Nephron (organoid): ENCODE data around the gene SLC13A4.

Source experiments
- H3K27ac Mint-ChIP-seq, 3 experiments: 2 replicates each; pipeline ENCODE4 v1.8.0; 2020; ENCODE audit warnings: mixed read lengths in 3 of 3, mild to moderate bottlenecking in 2 of 3, moderate library complexity in 1 of 3
- H3K27me3 Mint-ChIP-seq: 2 replicates; pipeline ENCODE4 v1.8.0; 2021; ENCODE audit warnings: low read depth, mild to moderate bottlenecking, moderate library complexity, mixed read lengths
- H3K36me3 Mint-ChIP-seq: 2 replicates; pipeline ENCODE4 v1.8.0; 2020; ENCODE audit warnings: low read depth, mixed read lengths
- H3K4me1 Mint-ChIP-seq: 2 replicates; pipeline ENCODE4 v1.8.0; 2020; ENCODE audit warnings: mixed read lengths
- H3K4me3 Mint-ChIP-seq, 3 experiments: 2 replicates each; pipeline ENCODE4 v1.8.0; 2020; ENCODE audit warnings: mild to moderate bottlenecking in 3 of 3, mixed read lengths in 3 of 3, moderate library complexity in 2 of 3
- H3K9me3 Mint-ChIP-seq: 2 replicates; pipeline ENCODE4 v1.8.0; 2020; ENCODE audit warnings: mixed read lengths
- TF ChIP-seq, protein P1 (sequence below), 3 experiments: fragments of 200-600 bp; sonication (generic); IDR thresholded peaks; one replicate each; pipeline ENCODE4 v1.5.0; 2021; ENCODE audit warnings: antibody characterized with exemption in 3 of 3; ENCODE audit not compliant: unreplicated experiment in 3 of 3

SLC13A4 gene

DNA sequence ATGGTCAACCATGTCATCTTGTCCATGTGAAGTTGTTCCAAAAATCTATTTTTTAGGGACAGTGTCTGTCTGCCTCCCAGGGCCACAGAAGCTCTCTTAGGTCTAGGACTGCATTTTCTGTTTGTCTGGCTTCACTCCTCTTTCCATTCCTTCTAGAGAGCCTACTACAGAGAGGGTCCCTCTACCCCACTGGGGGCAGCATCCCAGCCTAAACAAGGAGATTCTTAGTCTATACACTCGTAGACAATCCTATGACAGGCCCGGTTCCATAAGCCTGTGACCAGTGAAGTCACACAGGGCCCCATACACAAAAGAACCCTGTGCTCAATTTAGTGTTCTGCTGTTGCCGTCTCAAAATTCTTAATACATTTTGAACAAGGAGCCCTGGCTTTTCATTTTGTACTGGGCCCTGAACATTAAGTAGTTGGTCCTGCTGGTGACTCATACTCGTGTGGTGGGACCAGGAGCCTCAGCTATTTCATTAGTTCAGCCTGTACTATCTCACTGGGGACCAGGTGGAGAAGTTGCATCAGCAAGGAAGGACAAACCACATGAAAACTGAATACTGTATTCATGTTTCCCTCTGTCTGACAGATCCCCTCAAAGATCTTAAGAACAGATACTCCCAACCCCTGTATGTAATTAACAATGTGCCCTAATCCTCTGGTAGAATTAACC lies 44.1 kb upstream of the SLC13A4 start:
- peaks cover 3% of the 10 kb centered on the region for H3K27me3 Mint-ChIP-seq
- peak overlapping the region; percentile 10 to 74 (median 47) for H3K27ac Mint-ChIP-seq
- H3K4me1 Mint-ChIP-seq = peaks cover 30% of the 10 kb centered on the region
- TF ChIP-seq, protein P1, sequence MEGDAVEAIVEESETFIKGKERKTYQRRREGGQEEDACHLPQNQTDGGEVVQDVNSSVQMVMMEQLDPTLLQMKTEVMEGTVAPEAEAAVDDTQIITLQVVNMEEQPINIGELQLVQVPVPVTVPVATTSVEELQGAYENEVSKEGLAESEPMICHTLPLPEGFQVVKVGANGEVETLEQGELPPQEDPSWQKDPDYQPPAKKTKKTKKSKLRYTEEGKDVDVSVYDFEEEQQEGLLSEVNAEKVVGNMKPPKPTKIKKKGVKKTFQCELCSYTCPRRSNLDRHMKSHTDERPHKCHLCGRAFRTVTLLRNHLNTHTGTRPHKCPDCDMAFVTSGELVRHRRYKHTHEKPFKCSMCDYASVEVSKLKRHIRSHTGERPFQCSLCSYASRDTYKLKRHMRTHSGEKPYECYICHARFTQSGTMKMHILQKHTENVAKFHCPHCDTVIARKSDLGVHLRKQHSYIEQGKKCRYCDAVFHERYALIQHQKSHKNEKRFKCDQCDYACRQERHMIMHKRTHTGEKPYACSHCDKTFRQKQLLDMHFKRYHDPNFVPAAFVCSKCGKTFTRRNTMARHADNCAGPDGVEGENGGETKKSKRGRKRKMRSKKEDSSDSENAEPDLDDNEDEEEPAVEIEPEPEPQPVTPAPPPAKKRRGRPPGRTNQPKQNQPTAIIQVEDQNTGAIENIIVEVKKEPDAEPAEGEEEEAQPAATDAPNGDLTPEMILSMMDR (IDR thresholded peaks at IDR 0.05; ENCODE audit: unreplicated experiment in 3 of 3) = no peak
- no peak overlapping the region for H3K4me3 Mint-ChIP-seq
- H3K36me3 Mint-ChIP-seq = no peaks in the 10 kb centered on the region
- peaks cover 2% of the 10 kb centered on the region for H3K9me3 Mint-ChIP-seq

DNA sequence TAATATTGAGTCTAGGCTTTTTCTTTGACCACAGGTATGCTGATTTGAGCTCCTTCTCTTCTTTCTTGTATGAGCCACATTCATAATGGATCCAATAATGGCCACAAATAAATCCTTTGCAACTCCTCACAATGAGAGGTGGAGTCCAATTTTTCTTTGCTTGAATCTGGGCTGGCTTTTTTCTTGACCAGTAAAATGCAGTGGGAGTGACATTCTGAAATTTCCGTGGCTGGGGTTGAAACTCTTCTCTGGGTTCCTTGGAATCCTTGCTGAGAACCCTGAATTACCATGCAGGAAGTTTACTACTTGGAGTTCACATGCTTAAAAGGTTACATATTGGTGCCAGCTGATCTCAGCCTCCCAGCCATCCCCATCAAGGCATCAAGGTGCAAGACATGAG lies 43.1 kb upstream of the SLC13A4 start:
- TF ChIP-seq, protein P1 (IDR thresholded peaks at IDR 0.05; ENCODE audit: unreplicated experiment in 3 of 3) = no peak
- H3K4me3 Mint-ChIP-seq = no peak overlapping the region
- H3K27me3 Mint-ChIP-seq = peaks cover 3% of the 10 kb centered on the region
- H3K4me1 Mint-ChIP-seq = peaks cover 30% of the 10 kb centered on the region
- no peaks in the 10 kb centered on the region for H3K9me3 Mint-ChIP-seq
- no peaks in the 10 kb centered on the region for H3K36me3 Mint-ChIP-seq
- H3K27ac Mint-ChIP-seq = no peak overlapping the region

- H3K27me3 Mint-ChIP-seq = peaks cover 3% of the 10 kb centered on the region
- TF ChIP-seq, protein P1 (IDR thresholded peaks at IDR 0.05; ENCODE audit: unreplicated experiment in 3 of 3) = no peak
These were observed 42.2 kb upstream of the SLC13A4 start for GRCh38 chr7:135770139-135770710.

DNA sequence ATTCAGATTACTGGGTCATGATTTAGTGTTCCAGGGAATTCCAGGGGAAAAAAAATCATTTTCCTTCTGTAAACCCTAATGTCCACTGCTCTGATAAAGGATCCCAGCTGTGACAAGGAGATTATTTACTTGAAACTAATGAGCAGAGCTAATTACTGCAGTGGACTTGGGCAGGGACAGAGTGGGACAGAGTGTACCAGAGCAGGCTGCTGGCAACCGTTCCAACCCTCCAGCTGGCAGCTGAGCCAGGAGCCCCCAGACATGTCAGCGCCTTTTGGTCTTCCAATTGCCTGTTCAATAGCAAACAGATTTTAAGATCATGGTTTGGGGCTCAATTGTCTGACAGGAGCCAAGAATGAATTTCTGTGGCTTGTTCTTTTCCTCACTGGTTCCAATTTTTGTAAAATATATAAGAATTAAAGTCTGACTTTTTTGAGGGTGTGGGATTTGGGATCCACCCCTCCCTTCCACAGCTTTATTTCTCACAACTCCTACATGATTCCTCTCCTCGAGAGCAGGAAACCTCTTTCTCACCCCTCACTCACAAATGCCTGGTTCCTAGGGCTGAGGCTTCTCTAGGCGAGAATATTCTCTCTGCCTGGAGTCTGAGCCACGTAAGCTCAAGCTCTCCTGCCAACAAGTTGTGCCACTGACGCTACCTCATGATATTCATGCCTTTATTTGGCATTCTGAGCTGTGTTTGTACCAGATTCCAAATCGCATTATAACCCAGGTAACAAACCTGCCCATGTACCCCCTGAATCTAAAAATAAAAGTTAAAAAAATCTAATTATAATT lies 41.2 kb upstream of the SLC13A4 start:
- TF ChIP-seq, protein P1 (IDR thresholded peaks at IDR 0.05; ENCODE audit: unreplicated experiment in 3 of 3) = no peak
- no peaks in the 10 kb centered on the region for H3K36me3 Mint-ChIP-seq
- H3K4me1 Mint-ChIP-seq = peaks cover 27% of the 10 kb centered on the region
- H3K27me3 Mint-ChIP-seq = peaks cover 3% of the 10 kb centered on the region
- no peaks in the 10 kb centered on the region for H3K9me3 Mint-ChIP-seq
- no peak overlapping the region for H3K27ac Mint-ChIP-seq
- no peak overlapping the region for H3K4me3 Mint-ChIP-seq

More at GRCh38 chr7:135770139-135770710, 42.2 kb upstream of the SLC13A4 start:
- Mint-ChIP-seq H3K4me1 (peaks cover 30% of the 10 kb centered on the region), H3K9me3 (no peaks in the 10 kb centered on the region), H3K36me3 (no peaks in the 10 kb centered on the region), H3K4me3 (no peak overlapping the region), H3K27ac (no peak overlapping the region)

DNA sequence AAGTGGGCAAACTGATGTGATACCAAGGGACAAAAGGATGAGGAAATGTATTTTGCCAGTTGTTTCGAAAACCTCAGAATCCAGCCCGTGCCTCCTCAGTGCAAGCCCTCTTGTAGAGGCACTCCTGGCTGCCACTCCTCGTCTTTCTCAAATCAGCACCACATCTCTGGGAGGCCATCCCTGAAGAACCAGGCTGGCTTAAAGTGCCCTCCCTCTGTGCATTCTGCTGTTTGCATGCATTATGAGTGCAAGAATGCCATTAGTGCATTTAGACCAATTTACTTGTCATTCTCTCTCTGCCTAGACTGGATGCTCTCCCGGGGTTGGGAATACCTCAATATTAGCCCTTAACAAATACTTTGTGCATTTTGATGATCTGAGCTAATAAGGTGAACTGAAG lies 40.5 kb upstream of the SLC13A4 start:
- no peaks in the 10 kb centered on the region for H3K36me3 Mint-ChIP-seq
- H3K9me3 Mint-ChIP-seq = no peaks in the 10 kb centered on the region
- no peak overlapping the region for H3K27ac Mint-ChIP-seq
- TF ChIP-seq, protein P1 (IDR thresholded peaks at IDR 0.05; ENCODE audit: unreplicated experiment in 3 of 3) = no peak
- peaks cover 3% of the 10 kb centered on the region for H3K27me3 Mint-ChIP-seq
- H3K4me3 Mint-ChIP-seq = no peak overlapping the region
- peaks cover 19% of the 10 kb centered on the region for H3K4me1 Mint-ChIP-seq
